CD14-positive monocyte (primary cell): ENCODE data around the gene ADAM8. TPM values are rescaled to one million over a fixed set of nuclear protein-coding genes. Genes with fewer than 3 reads are reported as not detected.
A peak's percentile ranks its signal among the peaks of the same experiment; 100 is the strongest.

Source experiments
- DNase-seq, 3 donors: peaks; one replicate each; pipeline ENCODE4 v3.0.0-alpha.2; 2011 to 2022
- H2AFZ ChIP-seq: 2 replicates; pipeline ENCODE4 v1.6.0; 2012; ENCODE audit warnings: mild to moderate bottlenecking, low read depth, low read length, inconsistent platforms; ENCODE audit not compliant: insufficient read depth, poor library complexity, severe bottlenecking
- H3K27ac ChIP-seq, 2 donors: 1 replicate in 1 of 2; 2 replicates in 1 of 2; pipeline ENCODE4 v1.5.1; 2012 to 2013; ENCODE audit warnings: low read length in 2 of 2, control low read depth in 1 of 2, inconsistent platforms in 1 of 2, low read depth in 1 of 2, mild to moderate bottlenecking in 1 of 2
- H3K27me3 ChIP-seq, 2 donors: one replicate each; pipeline versions ENCODE4 v1.6.0 to v1.6.1; 2011 to 2013; ENCODE audit warnings: low read length in 2 of 2; ENCODE audit not compliant: control insufficient read depth in 2 of 2, insufficient read depth in 2 of 2
- H3K36me3 ChIP-seq, 2 donors: replicated peaks in 1 of 2; 1 replicate in 1 of 2; 2 replicates in 1 of 2; pipeline versions ENCODE4 v1.5.1 to v1.6.1; 2012 to 2013; ENCODE audit warnings: low read length in 2 of 2, control low read depth in 1 of 2, inconsistent platforms in 1 of 2, mild to moderate bottlenecking in 1 of 2; ENCODE audit not compliant: insufficient read depth in 2 of 2, control insufficient read depth in 1 of 2
- H3K4me1 ChIP-seq, 2 donors: 1 replicate in 1 of 2; 2 replicates in 1 of 2; pipeline versions ENCODE4 v1.5.1 to v1.6.1; 2012 to 2013; ENCODE audit warnings: low read length in 2 of 2, control low read depth in 1 of 2, inconsistent platforms in 1 of 2, mild to moderate bottlenecking in 1 of 2, moderate library complexity in 1 of 2; ENCODE audit not compliant: insufficient read depth in 2 of 2, control insufficient read depth in 1 of 2
- H3K4me2 ChIP-seq: replicated peaks from 2 replicates; pipeline ENCODE3; 2012; ENCODE audit warnings: low read length, moderate library complexity, mild to moderate bottlenecking; ENCODE audit not compliant: poor library complexity, severe bottlenecking; ENCODE audit errors: extremely low read depth
- H3K4me3 ChIP-seq, 3 experiments: fragments of 200-600 bp in 1 of 3; sonication (generic) in 1 of 3; replicated peaks in 1 of 3; 1 replicate in 2 of 3; 2 replicates in 1 of 3; pipeline ENCODE4 v1.5.1; 2011 to 2013; ENCODE audit warnings: low read length in 3 of 3, mild to moderate bottlenecking in 3 of 3, control low read depth in 2 of 3, low read depth in 2 of 3, inconsistent platforms in 1 of 3, moderate library complexity in 1 of 3
- H3K79me2 ChIP-seq: 2 replicates; pipeline ENCODE4 v1.6.0; 2012; ENCODE audit warnings: mild to moderate bottlenecking, control low read depth, inconsistent platforms, low read length, moderate library complexity; ENCODE audit not compliant: insufficient read depth
- H3K9ac ChIP-seq: 2 replicates; pipeline ENCODE4 v1.6.0; 2017; ENCODE audit warnings: low read length, mild to moderate bottlenecking; ENCODE audit not compliant: insufficient read depth, poor library complexity, severe bottlenecking
- H3K9me3 ChIP-seq, 2 donors: replicated peaks in 1 of 2; 1 replicate in 1 of 2; 2 replicates in 1 of 2; pipeline versions ENCODE4 v1.5.1 to v1.6.1; 2012 to 2013; ENCODE audit warnings: low read length in 2 of 2, control low read depth in 1 of 2; ENCODE audit not compliant: control insufficient read depth in 1 of 2, insufficient read depth in 1 of 2
- H4K20me1 ChIP-seq: 2 replicates; pipeline ENCODE4 v1.6.0; 2012; ENCODE audit warnings: mild to moderate bottlenecking, low read length, control low read depth, moderate library complexity; ENCODE audit not compliant: insufficient read depth
- H3K27ac Mint-ChIP-seq, 7 donors: one replicate each; pipeline ENCODE4 v1.8.0; 2020; ENCODE audit warnings: mild to moderate bottlenecking in 7 of 7, mixed read lengths in 7 of 7, moderate library complexity in 6 of 7, inconsistent platforms in 2 of 7
- H3K27me3 Mint-ChIP-seq, 3 donors: one replicate each; pipeline ENCODE4 v1.8.0; 2021 to 2022; ENCODE audit warnings: low read depth in 3 of 3, mild to moderate bottlenecking in 3 of 3, mixed read lengths in 3 of 3, moderate library complexity in 3 of 3, inconsistent platforms in 1 of 3
- H3K36me3 Mint-ChIP-seq, 2 donors: one replicate each; pipeline ENCODE4 v1.8.0; 2020; ENCODE audit warnings: mixed read lengths in 2 of 2, inconsistent platforms in 1 of 2, mild to moderate bottlenecking in 1 of 2
- H3K4me1 Mint-ChIP-seq: one replicate; pipeline ENCODE4 v1.8.0; 2020; ENCODE audit warnings: mild to moderate bottlenecking, mixed read lengths
- H3K4me3 Mint-ChIP-seq, 2 donors: one replicate each; pipeline ENCODE4 v1.8.0; 2020; ENCODE audit warnings: mild to moderate bottlenecking in 2 of 2, mixed read lengths in 2 of 2, moderate library complexity in 1 of 2
- H3K9me3 Mint-ChIP-seq, 7 donors: one replicate each; pipeline ENCODE4 v1.8.0; 2020 to 2022; ENCODE audit warnings: mixed read lengths in 7 of 7, mild to moderate bottlenecking in 6 of 7, moderate library complexity in 6 of 7, inconsistent platforms in 2 of 7
- CTCF ChIP-seq: fragments of 200-600 bp; IDR thresholded peaks from one replicate; pipeline ENCODE4 v1.8.0; 2022; ENCODE audit warnings: antibody characterized with exemption, mild to moderate bottlenecking
- WGBS: methylation state at CpG from one replicate; pipeline ENCODE4 v1.1.5; 2013; ENCODE audit warnings: missing lambda C conversion rate; ENCODE audit not compliant: insufficient coverage; 5-methylcytosine and 5-hydroxymethylcytosine counted together
- intact Hi-C, 2 donors: fragments of 100-400 bp; cut with micrococcal nuclease; formaldehyde crosslinking; loops; one replicate each; pipeline versions ENCODE4 v1.15.0 to v1.15.1; 2023
- polyA plus RNA-seq, 3 donors: library from polyadenylated mRNA; depleted of rRNA in 1 of 3; unstranded in 2 of 3; stranded (reverse) in 1 of 3; fragments of 300-500 nt in 2 of 3; fragments of >200 nt in 1 of 3; fragmentation: Illumina TruSeq in 2 of 3; gene quantifications; 1 replicate in 2 of 3; 2 replicates in 1 of 3; pipeline ENCODE4 v1.2.3, GENCODE V29; 2012 to 2021

The ADAM8 gene
- polyA plus RNA-seq, 3 donors = 32.7 to 228 (median 72.8) TPM

- Histone ChIP-seq H4K20me1 (peaks cover 49% of the 10 kb centered on the region), H3K79me2 (peaks cover 36% of the 10 kb centered on the region), H3K36me3 (peaks cover 29 to 34% of the 10 kb centered on the region in 2 donors), H3K9ac (peak overlapping the region; percentile 97), H3K4me3 (peak overlapping the region; percentile 61 to 94 (median 81)), H3K4me1 (peaks cover 70 to 77% of the 10 kb centered on the region in 2 donors), H3K27ac (peak overlapping the region; percentile 82 to 99), H3K9me3 (no peaks in the 10 kb centered on the region), H2AFZ (no peak overlapping the region), H3K4me2 (peak overlapping the region; percentile 99), H3K27me3 (no peaks in the 10 kb centered on the region)
- WGBS = 9% methylated on average over 3 of the region's 6 CpGs
- peaks cover 0 to 2% (median 0%) of the 10 kb centered on the region in 7 donors for H3K9me3 Mint-ChIP-seq
- peak overlapping the region; percentile 87 to 96 (median 94) for H3K27ac Mint-ChIP-seq
- H3K27me3 Mint-ChIP-seq = peaks cover 0 to 18% (median 2%) of the 10 kb centered on the region in 3 donors
- no peak for TF ChIP-seq CTCF
- no peak for DNase-seq
- intact Hi-C loops = no loop called here
- peak overlapping the region; percentile 90 to 91 for H3K4me3 Mint-ChIP-seq
- H3K36me3 Mint-ChIP-seq = peaks cover 23 to 33% of the 10 kb centered on the region in 2 donors
- peaks cover 55% of the 10 kb centered on the region for H3K4me1 Mint-ChIP-seq
Measured at GRCh38 chr10:133276100-133276434, 601 bp downstream of the ADAM8 start.

GRCh38 chr10:133275684-133276092 is 980 bp downstream of the ADAM8 start:
- 2% methylated on average over 7 of the region's 12 CpGs for WGBS

More at GRCh38 chr10:133275684-133276092, 980 bp downstream of the ADAM8 start:
- Mint-ChIP-seq H3K4me3 (peak overlapping the region; percentile 90 to 91), H3K27ac (peak overlapping the region; percentile 87 to 96 (median 94)), H3K27me3 (peaks cover 0 to 18% (median 2%) of the 10 kb centered on the region in 3 donors), H3K4me1 (peaks cover 51% of the 10 kb centered on the region), H3K9me3 (peaks cover 0 to 2% (median 0%) of the 10 kb centered on the region in 7 donors), H3K36me3 (peaks cover 26 to 33% of the 10 kb centered on the region in 2 donors)
- intact Hi-C loops = no loop called here
- no peaks in the 10 kb centered on the region for H3K27me3 ChIP-seq
- DNase-seq = peak; percentile 53 to 74 (median 61)
- peak overlapping the region; percentile 61 to 94 (median 81) for H3K4me3 ChIP-seq
- TF ChIP-seq CTCF = peak; percentile 30
- peaks cover 32 to 34% of the 10 kb centered on the region in 2 donors for H3K36me3 ChIP-seq
- peaks cover 36% of the 10 kb centered on the region for H3K79me2 ChIP-seq
- H4K20me1 ChIP-seq = peaks cover 53% of the 10 kb centered on the region
- no peak overlapping the region for H2AFZ ChIP-seq
- H3K9ac ChIP-seq = peak overlapping the region; percentile 97
- peaks cover 66 to 73% of the 10 kb centered on the region in 2 donors for H3K4me1 ChIP-seq
- peak overlapping the region; percentile 82 to 99 for H3K27ac ChIP-seq
- peak overlapping the region; percentile 99 for H3K4me2 ChIP-seq
- H3K9me3 ChIP-seq = no peaks in the 10 kb centered on the region
